Stimulated activated memory B cell treated with anti-CD40 and anti-IgM and Interleukin-4, amounts not matched to agents 10 μg/mL and 1 μg/mL and 100 μg/mL, for 72 hours (primary cell): ENCODE data around the gene MACROD2.
"Not testable (repeated sequence)": the region's sequence is repeated elsewhere in the genome, so short reads cannot be mapped to it uniquely, and the experiment has no call there.

Source experiments
- ATAC-seq: fragments of 150-1000 bp; cut with Tn5 transposase; 2 replicates; pipeline ENCODE4 v1.10.0; 2021
- H3K27ac Mint-ChIP-seq: one replicate; pipeline ENCODE4 v1.8.0; 2022; ENCODE audit warnings: mild to moderate bottlenecking, mixed read lengths
- H3K27me3 Mint-ChIP-seq: one replicate; pipeline ENCODE4 v1.8.0; 2022; ENCODE audit warnings: mixed read lengths
- H3K36me3 Mint-ChIP-seq: one replicate; pipeline ENCODE4 v1.8.0; 2022; ENCODE audit warnings: mixed read lengths
- H3K4me1 Mint-ChIP-seq: one replicate; pipeline ENCODE4 v1.8.0; 2022; ENCODE audit warnings: mixed read lengths
- H3K4me3 Mint-ChIP-seq: one replicate; pipeline ENCODE4 v1.8.0; 2022; ENCODE audit warnings: mild to moderate bottlenecking, moderate library complexity, mixed read lengths
- H3K9me3 Mint-ChIP-seq: one replicate; pipeline ENCODE4 v1.8.0; 2022; ENCODE audit warnings: mixed read lengths

Gene MACROD2

DNA sequence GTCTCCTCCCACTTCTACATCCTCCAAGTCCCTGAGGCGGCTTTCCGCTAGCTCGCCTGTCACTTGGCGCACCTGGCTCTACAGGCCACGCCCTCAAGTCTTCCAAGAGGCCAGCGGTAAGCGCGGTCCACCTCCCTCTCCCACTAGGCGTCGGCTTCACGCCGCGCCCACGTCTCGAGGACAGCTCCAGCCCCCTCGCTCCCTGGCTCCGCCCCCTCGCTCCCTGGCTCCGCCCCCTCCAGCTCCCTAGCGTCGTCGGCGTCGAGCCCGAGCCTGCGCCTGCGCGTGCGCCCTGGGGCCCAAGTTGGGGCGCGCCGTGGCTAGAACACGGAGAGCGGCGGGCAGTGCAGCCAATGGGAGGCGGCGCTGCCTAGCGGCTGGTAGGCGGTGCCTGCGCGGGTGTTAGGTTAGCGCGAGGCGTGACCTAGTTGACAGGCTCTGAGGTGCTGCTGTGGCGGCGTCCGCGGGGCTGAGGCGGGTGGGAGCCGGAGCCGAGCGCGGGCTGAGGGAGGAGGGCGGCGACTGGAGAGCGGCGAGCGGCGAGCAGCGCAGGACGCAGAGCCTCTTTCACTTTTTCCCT lies at the start of gene MACROD2:
MACROD2 (plus strand) TSS at position 431 of the 580 bp plus-strand sequence.
- Mint-ChIP-seq H3K4me1 (no peaks in the 10 kb centered on the region), H3K9me3 (peaks cover 6% of the 10 kb centered on the region), H3K36me3 (no peaks in the 10 kb centered on the region), H3K27me3 (peaks cover 17% of the 10 kb centered on the region), H3K4me3 (no peak within 1 kb of the TSS), H3K27ac (no peak within 1 kb of the TSS)
- peak; percentile 20 for ATAC-seq

DNA sequence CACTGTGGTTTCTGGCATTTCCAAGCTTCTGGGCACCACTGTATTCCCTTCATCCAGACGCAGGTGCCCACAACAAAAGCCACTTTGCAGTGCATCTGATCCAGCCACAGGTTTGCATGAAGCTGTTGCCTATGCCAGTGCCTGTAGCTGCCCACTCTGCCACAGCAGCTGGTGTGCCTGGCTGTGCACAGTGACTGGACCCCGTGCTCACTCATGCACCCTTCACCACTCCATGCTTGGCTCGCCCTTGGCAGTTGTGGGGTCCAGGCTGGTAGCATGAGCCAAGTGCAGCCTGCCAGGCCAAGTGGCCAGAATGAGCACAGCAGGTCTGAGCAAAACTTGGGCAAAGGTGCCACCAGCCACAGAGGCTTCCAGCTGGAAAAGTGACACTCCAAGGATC lies 47.6 kb upstream of the MACROD2 start:
- H3K27ac Mint-ChIP-seq, result no peak overlapping the region
- H3K9me3 Mint-ChIP-seq, result peaks cover 3% of the 10 kb centered on the region
- no peaks in the 10 kb centered on the region for H3K36me3 Mint-ChIP-seq
- H3K27me3 Mint-ChIP-seq, result peaks cover 9% of the 10 kb centered on the region
- no peak overlapping the region for H3K4me3 Mint-ChIP-seq
- no peaks in the 10 kb centered on the region for H3K4me1 Mint-ChIP-seq
- peak; percentile 55 for ATAC-seq

DNA sequence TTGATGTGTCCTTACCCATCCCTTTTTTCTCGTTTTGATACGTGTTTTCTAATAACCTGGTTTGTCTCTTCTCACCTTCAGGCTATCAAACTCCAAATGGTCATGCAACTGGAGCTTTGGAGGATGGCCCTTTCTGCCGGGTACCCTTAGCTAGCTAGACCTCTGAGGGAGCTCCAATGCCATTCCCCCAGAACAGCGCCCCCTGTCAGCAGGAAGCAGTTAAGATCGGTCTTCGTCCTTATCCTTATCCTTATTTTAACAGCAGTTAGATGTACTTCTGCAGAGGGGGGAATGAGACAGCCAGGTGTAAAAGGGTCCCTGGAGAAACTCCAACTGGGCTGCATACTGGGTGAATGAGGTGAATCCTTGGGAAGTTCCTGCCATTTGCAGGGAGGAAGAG lies 42.1 kb upstream of the MACROD2 start:
- peaks cover 3% of the 10 kb centered on the region for H3K9me3 Mint-ChIP-seq
- H3K4me1 Mint-ChIP-seq, result no peaks in the 10 kb centered on the region
- ATAC-seq, result no peak
- H3K36me3 Mint-ChIP-seq, result no peaks in the 10 kb centered on the region
- no peak overlapping the region for H3K4me3 Mint-ChIP-seq
- no peak overlapping the region for H3K27ac Mint-ChIP-seq
- peaks cover 10% of the 10 kb centered on the region for H3K27me3 Mint-ChIP-seq

GRCh38 chr20:13960119-13960518 lies 35.2 kb upstream of the MACROD2 start:
- no peak overlapping the region for H3K27ac Mint-ChIP-seq
- no peak overlapping the region for H3K4me3 Mint-ChIP-seq
- H3K9me3 Mint-ChIP-seq, result no peaks in the 10 kb centered on the region
- no peaks in the 10 kb centered on the region for H3K36me3 Mint-ChIP-seq
- H3K4me1 Mint-ChIP-seq, result no peaks in the 10 kb centered on the region
- H3K27me3 Mint-ChIP-seq, result peaks cover 4% of the 10 kb centered on the region
- no peak for ATAC-seq

DNA sequence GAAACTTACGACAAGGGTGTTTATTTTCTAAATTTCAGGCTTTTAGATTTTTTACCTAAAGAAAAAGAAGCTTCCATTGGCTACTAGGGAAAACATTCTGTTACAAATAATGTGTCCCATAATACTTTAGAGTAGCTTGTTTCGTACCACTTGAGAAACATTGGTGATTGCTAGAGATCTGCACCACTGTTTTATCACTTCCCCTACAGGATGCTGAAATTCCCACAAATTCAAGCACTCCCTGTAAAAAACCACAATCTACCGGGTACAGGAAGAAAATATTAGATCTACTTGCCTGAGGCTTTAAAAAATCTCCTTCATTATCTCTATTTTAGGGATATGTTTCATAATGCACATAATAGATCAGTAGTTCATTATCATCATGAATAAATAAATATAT lies 34.8 kb upstream of the MACROD2 start:
- Mint-ChIP-seq H3K4me3 (no peak overlapping the region), H3K27ac (no peak overlapping the region), H3K27me3 (no peaks in the 10 kb centered on the region), H3K4me1 (no peaks in the 10 kb centered on the region), H3K36me3 (no peaks in the 10 kb centered on the region), H3K9me3 (no peaks in the 10 kb centered on the region)
- ATAC-seq, result no peak

DNA sequence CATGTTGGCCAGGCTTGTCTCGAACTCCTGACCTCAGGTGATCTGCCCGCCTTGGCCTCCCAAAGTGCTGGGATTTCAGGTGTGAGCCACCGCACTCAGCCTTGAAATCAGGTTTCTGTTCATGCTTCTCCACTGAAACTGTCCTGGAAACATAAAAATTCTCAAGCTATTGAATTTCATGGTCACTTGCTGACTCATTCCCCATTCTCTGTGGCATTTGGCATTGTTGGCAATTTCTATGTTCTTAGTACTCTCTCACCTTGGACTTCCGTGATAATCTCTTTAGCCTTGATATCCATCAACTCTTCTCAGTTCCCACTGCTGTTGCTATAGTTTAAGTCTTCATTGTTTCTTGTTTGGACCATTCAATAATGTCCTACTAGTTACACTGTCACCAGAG lies 11.1 kb upstream of the MACROD2 start:
- no peaks in the 10 kb centered on the region for H3K4me1 Mint-ChIP-seq
- H3K27me3 Mint-ChIP-seq, result no peaks in the 10 kb centered on the region
- no peak overlapping the region for H3K4me3 Mint-ChIP-seq
- peaks cover 5% of the 10 kb centered on the region for H3K9me3 Mint-ChIP-seq
- H3K36me3 Mint-ChIP-seq, result no peaks in the 10 kb centered on the region
- ATAC-seq, result no peak
- H3K27ac Mint-ChIP-seq, result no peak overlapping the region

- H3K36me3 Mint-ChIP-seq, result no peaks in the 10 kb centered on the region
- H3K27me3 Mint-ChIP-seq, result peaks cover 9% of the 10 kb centered on the region
- peaks cover 6% of the 10 kb centered on the region for H3K9me3 Mint-ChIP-seq
- no peak for ATAC-seq
- no peaks in the 10 kb centered on the region for H3K4me1 Mint-ChIP-seq
- H3K27ac Mint-ChIP-seq, result no peak within 1 kb of the TSS
- no peak within 1 kb of the TSS for H3K4me3 Mint-ChIP-seq
These were observed 4.9 kb upstream of the MACROD2 start, which contains the start of gene SEL1L2 for GRCh38 chr20:13990465-13990864. SEL1L2 (minus strand) TSS chr20:13990614; CDS start chr20:13990534, 80 bp downstream.

DNA sequence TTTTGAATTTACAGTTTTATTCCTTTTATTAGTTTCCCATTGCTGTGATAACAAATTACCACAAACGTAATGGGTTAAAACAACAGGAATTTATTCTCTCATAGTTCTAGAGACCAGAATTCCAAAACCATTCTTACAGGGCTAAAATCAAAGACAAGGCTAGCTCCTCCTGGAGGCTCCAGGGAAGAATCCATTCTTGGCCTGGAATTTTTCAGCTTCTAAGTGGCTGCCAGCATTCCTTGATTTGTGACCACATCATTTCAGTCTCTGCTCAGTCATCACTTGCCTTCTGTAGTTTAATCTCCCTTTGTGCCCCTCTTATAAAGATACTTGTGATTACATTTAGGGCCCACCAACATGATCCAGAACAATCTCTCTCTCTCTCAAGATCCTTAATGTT lies 4.0 kb upstream of the MACROD2 start:
- Mint-ChIP-seq H3K9me3 (peaks cover 6% of the 10 kb centered on the region), H3K27ac (no peak overlapping the region), H3K36me3 (no peaks in the 10 kb centered on the region), H3K27me3 (peaks cover 14% of the 10 kb centered on the region), H3K4me3 (no peak overlapping the region), H3K4me1 (no peaks in the 10 kb centered on the region)
- no peak for ATAC-seq

GRCh38 chr20:13991955-13992354 lies 3.4 kb upstream of the MACROD2 start:
- H3K4me3 Mint-ChIP-seq, H3K36me3 Mint-ChIP-seq, ATAC-seq, H3K27ac Mint-ChIP-seq, H3K4me1 Mint-ChIP-seq, H3K9me3 Mint-ChIP-seq: not testable (repeated sequence)
- H3K27me3 Mint-ChIP-seq, result peaks cover 17% of the 10 kb centered on the region

DNA sequence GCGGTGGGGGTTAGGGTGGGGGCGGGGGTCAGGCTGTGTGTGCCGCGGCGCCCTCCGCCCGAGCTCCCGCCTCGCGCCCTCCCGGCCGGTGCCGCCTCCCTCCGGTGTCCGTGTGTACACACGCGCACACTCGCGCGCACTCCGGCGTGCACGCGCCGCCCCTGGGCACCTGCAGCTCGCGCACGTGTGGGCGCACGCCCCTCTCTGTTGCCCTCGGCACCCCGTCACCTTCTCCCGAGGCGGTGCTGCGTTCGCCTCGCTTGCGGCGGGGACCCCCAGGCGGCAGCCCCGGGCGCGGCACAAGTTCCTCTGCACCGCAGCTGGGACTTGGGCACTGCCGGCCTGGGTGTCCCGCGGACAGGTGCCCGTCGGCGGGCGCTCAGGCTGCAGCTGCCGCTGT lies 525 bp downstream of the MACROD2 start:
- peaks cover 6% of the 10 kb centered on the region for H3K9me3 Mint-ChIP-seq
- H3K27ac Mint-ChIP-seq, result no peak overlapping the region
- no peaks in the 10 kb centered on the region for H3K4me1 Mint-ChIP-seq
- H3K36me3 Mint-ChIP-seq, result no peaks in the 10 kb centered on the region
- peaks cover 17% of the 10 kb centered on the region for H3K27me3 Mint-ChIP-seq
- no peak overlapping the region for H3K4me3 Mint-ChIP-seq
- no peak for ATAC-seq

- no peaks in the 10 kb centered on the region for H3K36me3 Mint-ChIP-seq
- ATAC-seq, result no peak
- H3K27me3 Mint-ChIP-seq, result peaks cover 17% of the 10 kb centered on the region
- H3K27ac Mint-ChIP-seq, result no peak overlapping the region
- H3K4me1 Mint-ChIP-seq, result no peaks in the 10 kb centered on the region
- H3K9me3 Mint-ChIP-seq, result peaks cover 6% of the 10 kb centered on the region
- H3K4me3 Mint-ChIP-seq, result no peak overlapping the region
These were observed 949 bp downstream of the MACROD2 start for GRCh38 chr20:13996265-13996664.

GRCh38 chr20:14000917-14001316 lies 5.6 kb downstream of the MACROD2 start:
- Mint-ChIP-seq H3K27me3 (peaks cover 7% of the 10 kb centered on the region), H3K27ac (no peak overlapping the region), H3K9me3 (no peaks in the 10 kb centered on the region), H3K4me1 (no peaks in the 10 kb centered on the region), H3K4me3 (no peak overlapping the region), H3K36me3 (no peaks in the 10 kb centered on the region)
- ATAC-seq, result no peak

DNA sequence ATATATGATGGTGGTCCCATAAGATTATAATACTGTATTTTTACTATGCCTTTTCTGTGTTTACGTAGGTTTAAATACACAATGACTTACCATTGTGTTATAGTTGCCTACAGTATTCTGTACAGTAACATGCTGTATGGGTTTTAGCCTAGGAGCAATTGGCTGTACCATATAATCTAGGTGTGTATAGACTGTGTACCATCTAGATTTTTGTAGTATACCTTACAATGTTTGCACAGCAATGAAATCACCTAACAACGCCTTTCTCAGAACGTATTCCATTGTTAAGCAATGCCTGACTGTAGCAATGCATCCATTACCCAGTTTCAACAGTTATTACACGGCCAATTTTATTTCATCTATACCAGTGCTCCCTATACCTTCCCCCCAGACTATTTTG lies 10.7 kb downstream of the MACROD2 start:
- H3K36me3 Mint-ChIP-seq, result no peaks in the 10 kb centered on the region
- H3K27me3 Mint-ChIP-seq, result no peaks in the 10 kb centered on the region
- H3K4me3 Mint-ChIP-seq, result no peak overlapping the region
- H3K4me1 Mint-ChIP-seq, result no peaks in the 10 kb centered on the region
- no peak for ATAC-seq
- H3K27ac Mint-ChIP-seq, result no peak overlapping the region
- peaks cover 6% of the 10 kb centered on the region for H3K9me3 Mint-ChIP-seq

- Mint-ChIP-seq H3K9me3 (peaks cover 8% of the 10 kb centered on the region), H3K27me3 (no peaks in the 10 kb centered on the region), H3K27ac (no peak overlapping the region), H3K4me3 (no peak overlapping the region), H3K4me1 (no peaks in the 10 kb centered on the region), H3K36me3 (no peaks in the 10 kb centered on the region)
- ATAC-seq, result no peak
These were observed 13.9 kb downstream of the MACROD2 start for GRCh38 chr20:14009208-14009607.

DNA sequence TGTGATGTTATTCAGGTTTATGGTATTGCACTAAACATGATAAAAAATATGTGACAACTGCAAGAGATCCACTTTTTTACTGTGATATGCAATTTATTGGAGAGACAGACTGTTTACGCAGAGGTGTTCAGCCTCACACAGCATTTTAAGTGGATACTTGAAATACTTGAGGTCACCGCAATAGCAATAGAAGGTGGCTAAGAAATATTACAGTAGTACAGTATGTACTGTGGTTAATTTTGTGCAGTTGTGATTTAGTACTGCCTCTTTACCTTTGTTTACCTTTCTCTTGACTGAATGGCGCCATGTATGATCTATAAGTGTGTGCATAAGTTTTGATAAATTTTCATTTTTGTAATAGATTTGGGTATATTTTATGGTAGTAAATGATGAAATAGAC lies 17.4 kb downstream of the MACROD2 start:
- Mint-ChIP-seq H3K9me3 (peaks cover 13% of the 10 kb centered on the region), H3K27ac (no peak overlapping the region), H3K27me3 (no peaks in the 10 kb centered on the region), H3K4me1 (no peaks in the 10 kb centered on the region), H3K4me3 (no peak overlapping the region), H3K36me3 (no peaks in the 10 kb centered on the region)
- no peak for ATAC-seq

GRCh38 chr20:14030991-14031390 lies 35.7 kb downstream of the MACROD2 start:
- no peak for ATAC-seq
- Mint-ChIP-seq H3K9me3 (peaks cover 3% of the 10 kb centered on the region), H3K36me3 (no peaks in the 10 kb centered on the region), H3K4me3 (no peak overlapping the region), H3K27ac (no peak overlapping the region), H3K4me1 (no peaks in the 10 kb centered on the region), H3K27me3 (no peaks in the 10 kb centered on the region)

GRCh38 chr20:14033310-14033709 lies 38.0 kb downstream of the MACROD2 start:
- H3K4me3 Mint-ChIP-seq, result no peak overlapping the region
- H3K27ac Mint-ChIP-seq, result no peak overlapping the region
- ATAC-seq, result no peak
- H3K36me3 Mint-ChIP-seq, result no peaks in the 10 kb centered on the region
- no peaks in the 10 kb centered on the region for H3K4me1 Mint-ChIP-seq
- no peaks in the 10 kb centered on the region for H3K27me3 Mint-ChIP-seq
- no peaks in the 10 kb centered on the region for H3K9me3 Mint-ChIP-seq
